Measurements from ENCODE around the gene AFF3.

Gene AFF3

GRCh38 chr2:99961196-99961913, 181.0 kb downstream of the AFF3 start:
- H3K4me3 ChIP-seq (ENCODE audit: severe bottlenecking), result no peak overlapping the region
- DNase-seq (ENCODE audit: low spot score), result no peak
- H3K27me3 ChIP-seq (ENCODE audit: insufficient read depth, poor library complexity, severe bottlenecking), result peaks cover 3% of the 10 kb centered on the region
- no peaks in the 10 kb centered on the region for H3K36me3 ChIP-seq (ENCODE audit: low read depth)
- no peaks in the 10 kb centered on the region for H3K4me1 ChIP-seq (ENCODE audit: insufficient read depth, poor library complexity, severe bottlenecking)
- no peak for ATAC-seq (ENCODE audit: low read depth)
- no peak for TF ChIP-seq CTCF (IDR thresholded peaks at IDR 0.05; ENCODE audit: poor library complexity, severe bottlenecking)
- H3K9me3 ChIP-seq (ENCODE audit: severe bottlenecking), result no peaks in the 10 kb centered on the region
- H3K27ac ChIP-seq (ENCODE audit: poor library complexity, severe bottlenecking), result no peak overlapping the region

DNA sequence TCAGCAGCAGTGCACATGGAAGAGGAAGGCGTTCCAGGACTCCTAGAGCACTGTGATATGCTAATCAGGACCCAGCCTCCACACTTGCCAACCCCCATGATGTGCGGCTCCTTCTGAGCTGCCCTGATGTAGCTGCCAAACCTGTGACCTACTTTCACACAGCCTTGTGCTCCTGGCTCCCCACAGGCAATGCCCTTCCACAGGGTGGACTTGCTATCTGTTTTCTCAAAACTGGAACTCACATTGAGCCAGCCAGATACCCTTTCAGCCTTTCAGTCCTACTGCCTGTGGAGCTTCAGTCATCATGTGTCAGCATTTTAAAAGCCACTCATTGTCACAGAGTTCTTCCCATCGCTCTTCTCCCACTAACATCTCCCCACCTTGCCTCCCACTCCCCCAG, 181.6 kb downstream of the AFF3 start:
- no peak for TF ChIP-seq CTCF (IDR thresholded peaks at IDR 0.05; ENCODE audit: poor library complexity, severe bottlenecking)
- Histone ChIP-seq H3K4me1 (ENCODE audit: insufficient read depth, poor library complexity, severe bottlenecking) (no peaks in the 10 kb centered on the region), H3K27ac (ENCODE audit: poor library complexity, severe bottlenecking) (no peak overlapping the region), H3K36me3 (ENCODE audit: low read depth) (no peaks in the 10 kb centered on the region), H3K27me3 (ENCODE audit: insufficient read depth, poor library complexity, severe bottlenecking) (peaks cover 3% of the 10 kb centered on the region), H3K9me3 (ENCODE audit: severe bottlenecking) (no peaks in the 10 kb centered on the region), H3K4me3 (ENCODE audit: severe bottlenecking) (no peak overlapping the region)
- DNase-seq (ENCODE audit: low spot score) (no peak), ATAC-seq (ENCODE audit: low read depth) (no peak)

- no peak for TF ChIP-seq CTCF (IDR thresholded peaks at IDR 0.05; ENCODE audit: poor library complexity, severe bottlenecking)
- DNase-seq (ENCODE audit: low spot score) (no peak), ATAC-seq (ENCODE audit: low read depth) (no peak)
- Histone ChIP-seq H3K9me3 (ENCODE audit: severe bottlenecking) (no peaks in the 10 kb centered on the region), H3K4me3 (ENCODE audit: severe bottlenecking) (no peak overlapping the region), H3K36me3 (ENCODE audit: low read depth) (no peaks in the 10 kb centered on the region), H3K27ac (ENCODE audit: poor library complexity, severe bottlenecking) (no peak overlapping the region), H3K27me3 (ENCODE audit: insufficient read depth, poor library complexity, severe bottlenecking) (no peaks in the 10 kb centered on the region), H3K4me1 (ENCODE audit: insufficient read depth, poor library complexity, severe bottlenecking) (no peaks in the 10 kb centered on the region)
Observed at GRCh38 chr2:99960291-99960690, 182.1 kb downstream of the AFF3 start.

DNA sequence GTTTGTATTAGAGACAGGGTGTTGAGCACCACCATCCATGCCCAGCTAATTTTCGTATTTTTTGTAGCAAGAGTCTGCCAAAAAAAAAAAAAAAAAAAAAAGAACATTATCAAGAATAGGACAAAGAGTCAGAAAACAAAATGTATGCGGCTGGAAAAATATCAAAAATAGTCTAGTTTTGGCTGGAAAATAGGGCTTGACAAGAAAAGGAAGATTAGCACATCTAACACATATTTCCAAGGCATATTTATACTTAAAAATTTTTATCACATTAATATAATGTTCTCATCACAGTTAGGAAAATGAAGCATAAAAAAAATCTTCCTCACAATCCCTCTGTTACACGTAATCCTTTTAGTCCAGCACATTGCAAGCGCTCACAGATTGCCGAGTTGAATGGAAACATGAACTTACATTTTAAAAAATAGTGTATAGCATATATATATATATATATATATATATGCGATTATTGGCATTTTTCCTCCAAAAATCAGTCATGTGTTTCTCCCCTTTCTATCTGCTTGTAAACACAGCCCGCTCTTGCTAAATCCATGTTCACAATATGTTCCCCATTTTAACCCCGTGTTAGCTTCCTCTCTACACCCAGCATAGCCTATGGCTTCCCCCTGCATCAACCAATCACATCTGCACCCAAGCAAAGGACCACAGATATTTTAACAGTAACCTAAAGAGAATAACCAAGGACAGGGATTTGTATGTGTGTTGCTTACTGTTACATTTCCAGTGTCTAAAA, 183.0 kb downstream of the AFF3 start:
- Histone ChIP-seq H3K27ac (ENCODE audit: poor library complexity, severe bottlenecking) (no peak overlapping the region), H3K36me3 (ENCODE audit: low read depth) (no peaks in the 10 kb centered on the region), H3K4me1 (ENCODE audit: insufficient read depth, poor library complexity, severe bottlenecking) (no peaks in the 10 kb centered on the region), H3K27me3 (ENCODE audit: insufficient read depth, poor library complexity, severe bottlenecking) (no peaks in the 10 kb centered on the region), H3K9me3 (ENCODE audit: severe bottlenecking) (no peaks in the 10 kb centered on the region), H3K4me3 (ENCODE audit: severe bottlenecking) (no peak overlapping the region)
- DNase-seq (ENCODE audit: low spot score) (no peak), ATAC-seq (ENCODE audit: low read depth) (no peak)
- TF ChIP-seq CTCF (IDR thresholded peaks at IDR 0.05; ENCODE audit: poor library complexity, severe bottlenecking), result no peak

All from RWPE2 (cell line).